Fibroblast of skin of scalp (primary cell): ENCODE measurements around the gene MISP.
A peak's percentile ranks its signal among the peaks of the same experiment; 100 is the strongest.

Experiments
- DNase-seq: peaks from one replicate; pipeline ENCODE4 v3.0.0-alpha.2; 2013

The MISP gene

GRCh38 chr19:778910-779653, 28.2 kb downstream of the MISP start:
- peak; percentile 97 for DNase-seq

DNA sequence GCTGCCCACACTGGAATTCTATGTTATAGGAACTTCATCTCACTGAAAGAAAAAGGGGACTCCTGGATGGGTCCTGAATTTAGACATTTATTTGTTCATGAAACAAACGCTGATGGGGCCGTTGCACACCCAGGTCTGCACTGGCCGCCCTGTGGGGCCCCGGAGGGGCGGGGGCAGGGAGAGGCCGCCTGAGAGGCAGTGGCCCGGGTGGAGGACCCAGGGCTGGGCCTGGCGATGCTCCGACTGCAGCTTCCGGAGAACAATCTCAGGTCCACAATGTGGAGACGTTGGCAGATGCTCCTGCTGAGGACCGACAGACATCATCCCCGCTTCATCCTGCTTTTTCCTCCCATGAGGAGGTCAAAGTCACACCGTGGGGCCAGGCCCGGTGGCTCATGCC, 30.0 kb downstream of the MISP start:
- DNase-seq, result no peak

GRCh38 chr19:781800-782184, 30.9 kb downstream of the MISP start:
- no peak for DNase-seq

DNA sequence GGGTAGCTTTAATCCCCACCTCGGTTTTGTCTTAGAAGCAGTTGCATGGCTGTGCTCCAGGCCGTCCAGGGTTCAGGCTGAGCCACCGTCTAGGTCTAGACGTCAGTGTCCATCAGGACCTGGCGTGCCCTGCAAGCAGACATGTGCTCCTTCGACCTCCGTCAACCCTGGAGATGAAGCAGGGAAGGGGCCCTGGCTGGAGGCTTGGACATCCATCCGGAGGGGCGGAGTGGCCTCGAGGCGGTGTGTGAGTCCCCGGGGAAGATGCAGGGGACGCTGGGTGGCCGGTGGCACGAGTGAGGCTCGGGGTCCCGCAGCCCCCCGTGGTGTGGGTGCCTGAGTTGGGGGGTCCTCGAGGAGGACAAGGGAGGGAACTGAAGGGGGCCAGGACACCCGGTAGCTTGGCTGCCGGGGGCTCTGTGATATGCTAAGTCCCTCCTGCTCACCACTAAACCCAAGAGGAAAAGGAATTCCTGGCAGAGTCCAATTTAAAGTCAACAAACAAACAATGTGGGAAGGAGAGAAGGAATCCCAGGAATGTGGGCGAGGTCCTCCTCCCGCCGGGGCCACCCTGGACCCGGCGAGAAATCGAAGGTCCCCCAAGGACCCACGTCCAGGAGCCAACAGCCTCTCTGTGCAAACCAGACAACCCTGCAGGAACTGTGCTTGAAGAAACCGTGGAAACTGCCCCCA, 31.4 kb downstream of the MISP start:
- DNase-seq, result peak; percentile 88

DNA sequence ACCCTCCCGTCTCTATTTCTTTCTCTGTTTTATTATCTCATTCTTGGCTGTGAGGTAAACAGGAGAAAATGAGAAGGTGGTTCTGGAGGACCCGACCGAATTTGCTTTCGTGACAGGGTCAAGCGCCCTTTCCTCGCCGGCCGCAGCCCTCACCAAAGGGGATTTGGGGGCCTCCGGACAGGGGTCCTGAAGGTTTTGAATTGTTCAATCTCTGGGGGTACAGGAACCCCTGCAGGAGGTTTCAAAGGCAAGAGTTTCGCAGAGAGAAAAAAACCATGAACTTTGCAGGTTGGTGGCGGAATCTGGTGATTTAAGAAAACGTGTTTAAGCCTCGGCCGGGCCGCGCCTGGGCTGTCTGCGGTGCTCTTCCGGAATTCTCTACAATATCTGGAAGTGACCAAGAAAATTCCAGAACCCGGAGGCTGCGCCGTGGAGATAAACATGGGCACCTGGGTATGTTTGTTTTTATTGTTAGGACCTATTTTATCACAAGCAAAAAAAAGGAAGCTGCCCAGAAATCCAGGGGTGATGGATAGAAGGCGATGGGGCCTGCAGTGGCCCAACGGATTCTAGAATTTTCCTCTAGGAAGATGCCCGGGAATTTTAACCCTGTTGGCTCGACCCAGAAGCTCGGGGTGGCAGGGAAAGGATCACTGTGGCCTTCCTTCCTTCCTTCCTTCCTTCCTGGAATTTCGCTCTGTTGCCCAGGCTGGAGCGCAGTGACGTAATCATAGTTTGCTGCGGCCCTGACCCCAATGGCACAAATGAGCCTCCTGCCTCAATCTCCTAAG, 32.2 kb downstream of the MISP start:
- DNase-seq, result no peak

GRCh38 chr19:784541-784940, 33.6 kb downstream of the MISP start:
- DNase-seq, result no peak

- DNase-seq, result no peak
Measured at GRCh38 chr19:787536-787935, 36.6 kb downstream of the MISP start.

DNA sequence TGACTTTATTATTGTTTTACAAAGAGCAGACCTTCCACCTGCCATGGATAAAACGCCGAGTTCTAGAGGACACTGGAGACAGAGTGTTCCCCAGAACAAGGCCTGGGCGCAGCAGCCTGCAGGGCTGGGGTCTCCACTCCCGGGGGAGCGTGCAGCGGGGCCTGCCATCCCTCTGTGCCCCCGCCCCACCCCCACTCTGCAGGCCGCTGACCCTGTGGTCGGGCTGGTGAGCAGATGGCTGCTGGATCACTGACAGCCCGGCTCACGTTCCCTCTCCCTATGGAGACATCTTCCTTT, 37.7 kb downstream of the MISP start:
- DNase-seq, result no peak

GRCh38 chr19:788983-789700, 38.2 kb downstream of the MISP start:
- DNase-seq, result no peak

- no peak for DNase-seq
Measured at GRCh38 chr19:789701-790060, 38.8 kb downstream of the MISP start.

DNA sequence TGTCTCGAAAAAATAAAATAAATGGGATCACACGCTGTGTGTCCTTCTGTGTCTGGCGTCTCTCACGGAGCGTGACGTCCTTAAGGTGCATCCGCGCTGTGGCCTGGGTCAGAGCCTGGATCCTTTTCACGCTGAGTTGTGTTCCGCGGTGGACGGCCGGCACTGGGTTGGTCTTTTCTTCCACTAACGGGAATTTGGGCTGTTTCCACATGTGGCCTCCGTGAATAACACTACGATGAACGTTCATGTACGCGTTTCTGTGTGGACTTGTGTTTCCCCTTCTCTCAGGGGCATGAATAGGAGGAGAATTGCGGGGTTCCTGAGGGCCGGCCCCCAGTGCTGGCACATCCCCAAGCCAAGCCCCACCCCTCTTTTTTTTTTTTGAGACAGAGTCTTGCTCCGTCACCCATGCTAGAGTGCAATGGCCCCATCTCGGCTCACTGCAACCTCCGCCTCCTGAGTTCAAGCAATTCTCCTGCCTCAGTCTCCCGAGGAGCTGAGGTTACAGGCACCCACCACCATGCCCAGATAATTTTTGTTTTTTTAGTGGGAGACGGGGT, 40.2 kb downstream of the MISP start:
- DNase-seq, result no peak

- no peak for DNase-seq
Measured at GRCh38 chr19:791567-792305, 40.8 kb downstream of the MISP start.

DNA sequence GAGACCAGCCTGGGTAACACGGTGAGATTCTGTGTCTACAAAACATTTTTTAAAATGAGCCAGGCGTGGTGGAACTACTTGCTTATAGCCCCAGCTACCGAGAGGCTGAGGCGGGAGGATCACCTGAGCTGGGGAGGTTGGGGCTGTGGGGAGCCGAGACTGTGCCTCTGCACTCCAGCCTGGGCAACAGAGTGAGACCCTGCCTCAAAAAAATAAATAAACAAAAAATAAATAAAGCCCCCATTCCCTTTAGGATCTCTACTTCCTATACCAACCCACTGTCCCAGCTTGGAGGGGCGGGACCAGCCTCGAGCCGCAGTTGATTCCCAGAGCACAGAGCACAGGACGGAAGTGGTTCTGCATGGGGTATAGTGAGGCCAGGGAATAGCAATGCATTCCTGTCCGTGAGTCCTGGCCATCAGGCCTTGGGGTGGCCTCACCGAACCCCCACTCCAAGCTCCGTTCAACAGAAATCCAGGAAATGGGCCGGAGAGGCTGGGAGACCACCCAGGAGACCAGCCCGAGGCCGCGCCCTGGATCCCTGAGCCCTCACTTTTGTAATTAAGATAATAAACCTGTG, 41.5 kb downstream of the MISP start:
- DNase-seq, result no peak

- no peak for DNase-seq
Measured at GRCh38 chr19:793806-794205, 42.9 kb downstream of the MISP start.

DNA sequence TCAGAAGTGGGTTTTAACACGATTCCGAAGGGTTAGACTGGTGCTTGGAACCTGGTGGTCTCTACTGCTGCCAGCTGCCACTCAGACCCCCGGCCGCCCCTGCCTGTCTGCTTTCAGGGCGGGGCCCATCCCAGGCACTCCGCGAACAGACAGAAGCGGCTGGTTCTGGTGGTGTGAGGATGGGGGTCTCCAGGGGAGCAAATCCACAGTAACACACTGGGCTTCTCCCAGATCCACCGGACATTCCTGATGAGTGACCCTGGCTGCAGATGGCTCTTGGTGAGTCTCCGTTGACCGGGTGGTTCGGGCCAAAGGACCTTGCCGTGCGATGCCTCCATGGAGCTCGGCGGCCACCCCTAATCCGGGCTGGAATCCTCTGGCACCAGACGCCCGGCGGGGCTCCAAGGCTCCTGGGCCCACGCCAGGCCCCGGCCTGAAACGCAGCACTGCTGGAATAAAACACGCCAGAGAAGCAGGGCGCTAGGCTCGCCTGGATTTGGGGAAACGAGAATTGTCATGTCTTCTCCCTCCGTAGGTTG, 44.2 kb downstream of the MISP start:
- no peak for DNase-seq

DNA sequence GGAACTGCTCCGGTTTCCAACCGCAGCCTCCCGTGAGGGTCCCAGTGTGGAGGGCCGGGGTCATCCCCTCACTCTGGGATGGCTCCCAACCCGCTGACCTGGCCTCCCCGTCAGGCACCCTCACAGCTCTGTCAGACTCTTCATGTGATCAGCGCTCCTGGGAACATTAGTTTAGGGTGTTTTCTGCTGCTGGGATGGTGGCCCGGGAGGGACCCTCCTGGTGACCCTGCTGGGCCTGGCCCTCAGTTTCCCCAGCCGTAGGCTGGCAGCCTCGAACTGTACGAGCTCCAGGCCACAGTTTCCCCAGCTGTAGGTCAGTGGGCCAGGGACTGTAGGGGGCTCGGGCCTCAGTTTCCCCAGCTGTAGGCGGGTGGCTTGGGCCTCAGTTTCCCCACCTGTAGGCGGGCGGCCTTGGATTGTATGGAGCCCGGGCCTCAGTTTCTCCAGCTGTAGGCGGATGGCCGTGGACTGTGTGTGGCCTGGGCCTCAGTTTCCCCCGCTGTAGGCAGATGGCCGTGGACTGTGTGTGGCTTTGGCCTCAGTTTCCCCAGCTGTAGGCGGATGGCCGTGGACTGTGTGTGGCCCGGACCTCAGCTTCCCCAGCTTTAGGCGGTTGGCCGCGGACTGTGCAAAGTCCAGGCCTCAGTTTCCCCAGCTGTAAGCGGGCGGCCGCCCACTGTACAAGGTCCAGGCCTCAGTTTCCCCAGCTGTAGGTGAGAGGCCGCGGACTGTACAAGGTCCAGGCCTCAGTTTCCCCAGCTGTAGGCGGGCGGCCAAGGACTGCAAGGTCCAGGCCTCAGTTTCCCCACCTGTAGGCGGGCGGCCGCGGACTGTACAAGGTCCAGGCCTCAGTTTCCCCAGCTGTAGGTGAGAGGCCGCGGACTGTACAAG, 45.0 kb downstream of the MISP start:
- DNase-seq, result no peak

GRCh38 chr19:796692-797527, 46.0 kb downstream of the MISP start, which contains the start of gene PTBP1:
TSS of gene PTBP1 (plus strand) at chr19:797452. CDS start at chr19:797498, 46 bp downstream.
- DNase-seq, result peak; percentile 100

GRCh38 chr19:797528-798414, 46.9 kb downstream of the MISP start:
- peak; percentile 95 for DNase-seq
